ENCODE results near the gene COBL. TPM values are rescaled to one million over a fixed set of nuclear protein-coding genes. Genes with fewer than 3 reads are reported as not detected.

The COBL gene
- total RNA-seq, 2 donors from 2014 or later, result not detected

DNA sequence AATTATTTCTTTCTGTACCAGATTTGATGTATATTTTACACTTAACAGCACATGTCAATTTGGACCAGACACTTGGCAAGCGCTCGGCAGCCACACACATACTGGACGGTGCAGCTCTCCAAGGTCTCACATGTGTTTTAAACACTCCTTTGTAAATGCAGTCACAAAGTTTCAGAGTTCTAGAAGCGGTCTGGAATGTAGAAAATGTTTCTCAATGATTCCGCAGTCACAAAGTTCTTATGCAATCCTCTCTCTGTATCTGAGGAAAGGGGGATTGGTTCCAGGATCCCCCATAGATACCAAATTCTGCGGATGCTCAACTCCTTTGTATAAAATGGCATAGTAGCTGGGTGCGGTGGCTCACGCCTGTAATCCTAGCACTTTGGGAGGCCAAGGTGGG lies 280.9 kb downstream of the COBL start:
- ATAC-seq (replicated peaks), result no peak
- no peak overlapping the region for H3K27ac Mint-ChIP-seq
- H3K9me3 Mint-ChIP-seq, result no peaks in the 10 kb centered on the region
- no peaks in the 10 kb centered on the region for H3K4me1 Mint-ChIP-seq
- H3K4me3 Mint-ChIP-seq, result no peak overlapping the region
- peaks cover 10% of the 10 kb centered on the region for H3K27me3 Mint-ChIP-seq
- H3K36me3 Mint-ChIP-seq (ENCODE audit: low read depth), result no peaks in the 10 kb centered on the region

DNA sequence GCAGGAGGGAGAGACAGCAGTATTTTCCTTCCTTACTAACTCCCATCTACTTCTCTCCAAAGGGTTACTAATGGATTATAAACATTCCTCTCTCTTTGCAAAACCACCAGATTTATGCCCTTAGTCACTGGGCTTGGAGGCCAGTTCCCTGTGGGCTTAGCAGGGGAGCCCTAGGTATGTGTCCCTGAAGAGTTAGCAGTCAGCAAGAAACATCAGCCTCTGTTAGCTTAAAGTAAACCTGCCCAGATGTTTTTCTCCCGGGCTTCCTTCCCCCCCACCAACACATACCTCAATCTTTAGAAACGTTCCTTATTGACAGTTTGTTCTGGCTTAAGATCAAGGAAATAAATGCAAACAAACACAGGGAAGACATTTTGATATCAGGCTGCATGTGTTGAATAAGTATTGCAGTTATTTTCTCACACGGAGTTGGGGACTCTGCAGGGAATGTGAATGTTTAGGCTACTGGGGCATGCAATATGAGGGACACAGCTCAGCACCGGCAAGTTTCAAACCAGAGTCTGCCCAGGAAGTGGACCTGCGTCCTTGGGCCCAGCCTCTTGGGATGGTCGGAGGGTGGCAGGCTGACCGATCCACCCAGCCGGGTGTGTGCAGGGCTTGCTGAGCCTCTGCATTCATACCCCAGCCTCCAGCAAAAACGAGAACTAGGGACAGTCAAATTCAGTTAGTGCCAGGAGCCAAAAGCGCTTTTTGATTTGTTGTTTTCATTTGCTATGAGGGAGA lies 281.9 kb downstream of the COBL start:
- Mint-ChIP-seq H3K9me3 (no peaks in the 10 kb centered on the region), H3K36me3 (ENCODE audit: low read depth) (no peaks in the 10 kb centered on the region), H3K27me3 (peaks cover 10% of the 10 kb centered on the region), H3K4me3 (no peak overlapping the region), H3K27ac (no peak overlapping the region), H3K4me1 (no peaks in the 10 kb centered on the region)
- no peak for ATAC-seq (replicated peaks)

DNA sequence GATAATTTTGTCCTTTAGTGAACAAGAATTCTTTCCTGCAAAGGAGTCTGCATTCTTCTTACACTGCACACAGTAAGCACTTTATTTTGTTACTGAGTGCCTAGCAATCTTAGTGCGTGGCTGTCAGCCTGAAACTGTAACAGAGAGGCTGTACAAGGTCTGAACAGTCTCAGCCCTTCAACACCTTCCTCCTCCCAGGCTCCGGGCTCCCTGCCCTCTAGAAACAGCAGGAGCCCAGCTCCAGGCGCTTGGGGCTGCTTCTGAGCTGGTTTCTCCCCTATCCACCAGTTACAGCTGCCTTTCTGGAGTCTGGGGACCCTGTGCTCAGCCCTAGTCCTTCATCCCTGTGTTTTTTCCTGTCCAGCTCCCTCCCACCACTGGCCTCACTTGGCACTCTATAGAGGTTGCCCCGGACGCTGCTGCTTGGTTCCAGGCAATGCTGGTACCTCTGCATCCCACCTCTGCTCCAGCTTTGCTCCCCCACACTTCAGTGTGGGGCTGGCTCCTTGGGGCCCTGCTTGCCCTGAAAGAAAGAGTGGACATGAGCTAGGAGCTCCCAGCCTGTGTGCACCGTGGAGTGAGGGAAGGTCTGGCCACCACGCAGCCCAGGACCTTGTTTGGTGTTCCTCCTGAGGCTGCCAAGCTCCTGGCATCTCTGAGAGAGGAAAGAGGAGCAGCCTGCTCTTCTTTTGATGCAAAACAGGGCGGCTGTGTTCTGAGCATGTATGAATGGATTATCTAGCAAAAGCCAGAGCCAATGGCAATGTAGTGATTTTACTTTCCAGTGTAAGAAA lies 282.7 kb downstream of the COBL start:
- ATAC-seq (replicated peaks), result no peak
- Mint-ChIP-seq H3K4me1 (no peaks in the 10 kb centered on the region), H3K36me3 (ENCODE audit: low read depth) (no peaks in the 10 kb centered on the region), H3K27ac (no peak overlapping the region), H3K4me3 (no peak overlapping the region), H3K27me3 (peaks cover 10% of the 10 kb centered on the region), H3K9me3 (no peaks in the 10 kb centered on the region)

DNA sequence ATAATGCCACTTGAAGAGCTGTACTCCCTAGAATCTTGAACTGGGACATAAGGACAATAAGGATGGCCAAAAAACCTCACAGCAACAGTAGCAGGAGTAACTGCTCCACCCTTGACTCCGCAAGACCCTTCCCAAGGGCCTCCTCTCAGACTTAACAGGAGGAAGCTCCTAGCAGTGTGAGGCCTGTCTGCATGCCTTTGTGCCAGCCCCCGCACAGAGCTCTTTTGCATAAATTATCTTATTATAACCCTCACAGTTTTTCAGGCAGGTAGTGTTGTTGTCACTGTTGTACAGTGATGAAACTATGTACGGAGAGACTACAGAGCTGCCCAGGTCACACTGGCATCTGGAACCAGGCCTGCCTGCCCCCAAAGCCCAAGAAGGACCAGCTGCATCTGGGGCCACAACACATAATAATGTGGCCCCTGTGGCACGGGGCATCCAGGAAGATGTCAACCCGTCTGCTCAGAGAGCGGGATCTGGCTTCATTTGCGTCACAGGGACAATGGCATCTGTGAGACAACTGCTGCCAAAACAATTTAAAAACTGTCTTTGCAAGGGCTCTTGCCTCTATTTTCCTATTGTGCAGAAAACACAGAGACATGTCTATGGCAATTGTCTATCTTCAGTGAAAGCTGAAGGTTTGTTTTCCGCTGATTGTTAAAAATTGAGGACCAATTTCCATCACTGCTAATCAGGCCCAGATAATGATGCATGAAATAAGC lies 284.7 kb downstream of the COBL start:
- no peak for ATAC-seq (replicated peaks)
- H3K27ac Mint-ChIP-seq, result no peak overlapping the region

DNA sequence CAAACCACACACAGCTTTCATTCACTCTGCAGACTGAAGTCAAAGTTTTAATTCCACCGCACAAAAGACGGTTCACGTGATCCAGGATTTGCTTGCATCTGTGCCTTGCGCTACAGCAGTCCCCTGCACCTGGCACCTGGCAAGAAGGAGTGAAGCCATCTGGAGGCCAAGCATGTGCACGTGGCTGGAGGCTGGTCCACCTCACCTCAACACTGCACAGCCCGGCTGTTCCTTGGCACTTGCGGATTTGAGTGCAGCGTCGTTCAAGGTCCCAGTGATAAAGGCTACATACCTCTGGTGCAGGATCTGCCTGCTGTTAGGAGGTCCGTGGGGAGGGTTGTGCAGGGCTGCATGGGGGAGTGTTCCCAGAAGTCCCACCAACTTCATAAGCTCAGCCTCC lies 285.4 kb downstream of the COBL start:
- Mint-ChIP-seq H3K27me3 (peaks cover 2% of the 10 kb centered on the region), H3K36me3 (ENCODE audit: low read depth) (no peaks in the 10 kb centered on the region), H3K4me1 (no peaks in the 10 kb centered on the region), H3K4me3 (no peak overlapping the region), H3K27ac (no peak overlapping the region), H3K9me3 (no peaks in the 10 kb centered on the region)
- ATAC-seq (replicated peaks), result no peak

More for the DNA sequence above, 284.7 kb downstream of the COBL start:
- no peaks in the 10 kb centered on the region for H3K36me3 Mint-ChIP-seq (ENCODE audit: low read depth)
- H3K4me1 Mint-ChIP-seq, result no peaks in the 10 kb centered on the region
- H3K4me3 Mint-ChIP-seq, result no peak overlapping the region
- peaks cover 5% of the 10 kb centered on the region for H3K27me3 Mint-ChIP-seq
- H3K9me3 Mint-ChIP-seq, result no peaks in the 10 kb centered on the region

DNA sequence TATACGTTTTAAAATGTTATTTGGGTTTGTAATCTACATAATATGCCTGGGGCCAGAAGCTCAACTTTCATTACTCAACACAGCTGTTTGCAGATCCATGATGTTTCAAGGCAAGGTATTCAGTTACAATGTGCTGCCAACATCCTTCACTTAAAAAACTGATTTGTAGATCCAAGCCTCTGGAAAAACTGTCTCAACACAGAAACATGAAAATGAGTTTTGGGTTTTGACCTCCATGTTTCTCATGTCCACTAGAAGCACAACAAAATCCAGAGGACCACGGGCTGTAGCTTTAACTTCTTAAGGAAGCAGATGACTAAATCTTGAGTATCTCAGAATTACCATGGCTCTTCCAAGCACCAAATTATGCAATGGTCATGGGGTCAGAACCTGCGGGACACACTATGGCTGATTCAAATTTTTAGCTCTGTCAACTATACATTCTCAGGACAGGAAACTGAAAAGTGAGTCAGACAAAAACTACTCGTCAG lies 286.9 kb downstream of the COBL start:
- Mint-ChIP-seq H3K4me3 (no peak overlapping the region), H3K9me3 (no peaks in the 10 kb centered on the region), H3K4me1 (no peaks in the 10 kb centered on the region), H3K27me3 (peaks cover 2% of the 10 kb centered on the region), H3K27ac (no peak overlapping the region), H3K36me3 (ENCODE audit: low read depth) (no peaks in the 10 kb centered on the region)
- ATAC-seq (replicated peaks), result no peak

DNA sequence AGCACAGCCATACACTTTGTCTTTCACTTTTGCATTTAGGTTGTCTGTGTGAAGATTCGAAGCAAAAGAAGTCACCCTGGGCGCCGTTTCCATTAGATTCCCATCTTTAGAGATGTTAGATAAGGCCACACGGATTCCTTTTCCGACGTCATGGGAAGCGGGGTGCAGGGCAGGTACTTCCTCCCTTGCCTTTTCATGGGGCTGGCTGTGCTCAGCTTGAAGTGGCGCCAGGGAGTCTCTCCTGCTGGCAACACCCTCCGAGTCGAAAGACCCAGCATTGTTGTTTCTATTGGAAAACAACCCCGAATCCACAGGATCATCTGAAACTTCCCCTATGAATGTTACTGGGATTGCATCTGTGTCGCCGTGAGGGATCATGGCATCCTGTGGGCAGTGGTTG lies 287.5 kb downstream of the COBL start:
- H3K36me3 Mint-ChIP-seq (ENCODE audit: low read depth), result no peaks in the 10 kb centered on the region
- peaks cover 2% of the 10 kb centered on the region for H3K27me3 Mint-ChIP-seq
- ATAC-seq (replicated peaks), result no peak
- no peak overlapping the region for H3K4me3 Mint-ChIP-seq
- H3K9me3 Mint-ChIP-seq, result no peaks in the 10 kb centered on the region
- H3K27ac Mint-ChIP-seq, result no peak overlapping the region
- H3K4me1 Mint-ChIP-seq, result no peaks in the 10 kb centered on the region

DNA sequence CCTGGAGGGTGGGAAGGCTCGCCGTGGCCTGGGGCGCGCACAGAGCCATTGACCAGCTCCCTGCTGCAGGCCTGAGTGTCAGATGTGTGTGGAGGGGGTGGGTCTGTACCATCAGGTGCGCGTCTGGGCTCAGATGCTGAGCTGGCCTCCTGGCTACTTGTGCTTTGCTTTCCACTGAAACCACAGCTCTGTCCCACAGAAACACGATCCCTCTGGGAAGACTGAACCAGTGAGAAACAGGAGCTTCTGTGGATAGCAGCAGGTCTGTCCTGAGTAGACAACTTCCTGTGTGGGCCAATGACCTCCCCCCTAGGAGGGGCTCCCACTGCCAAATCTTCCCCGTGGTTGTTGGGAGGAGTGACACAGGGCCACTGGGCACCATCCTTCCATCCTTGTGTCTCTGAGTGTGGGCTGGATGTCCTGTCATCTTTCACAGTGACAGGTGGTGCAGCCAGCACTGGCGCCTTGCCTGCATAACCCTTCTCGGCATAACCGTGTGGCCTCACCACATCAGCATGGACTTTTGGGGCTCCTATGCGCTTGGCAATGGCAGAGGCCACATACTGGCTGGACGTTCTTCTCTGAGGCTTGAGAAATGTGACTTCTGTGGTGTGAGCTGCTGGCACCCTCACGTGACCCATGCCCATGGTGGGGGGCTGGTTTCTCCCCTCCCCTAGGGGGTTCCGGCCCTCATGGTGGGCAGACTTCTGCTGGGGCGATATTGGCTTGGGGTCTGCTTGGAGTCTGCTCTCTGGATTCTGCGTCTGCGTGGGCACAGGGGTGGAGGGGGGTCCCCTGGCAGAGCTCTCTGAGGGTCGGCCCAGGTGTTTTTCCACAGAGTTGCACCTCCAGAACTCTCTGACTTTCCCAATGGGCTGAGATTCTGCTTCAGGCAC lies 288.4 kb downstream of the COBL start:
- no peak overlapping the region for H3K27ac Mint-ChIP-seq
- no peak for ATAC-seq (replicated peaks)
- no peaks in the 10 kb centered on the region for H3K36me3 Mint-ChIP-seq (ENCODE audit: low read depth)
- H3K4me3 Mint-ChIP-seq, result no peak overlapping the region
- no peaks in the 10 kb centered on the region for H3K9me3 Mint-ChIP-seq
- no peaks in the 10 kb centered on the region for H3K4me1 Mint-ChIP-seq
- H3K27me3 Mint-ChIP-seq, result peaks cover under 1% of the 10 kb centered on the region

DNA sequence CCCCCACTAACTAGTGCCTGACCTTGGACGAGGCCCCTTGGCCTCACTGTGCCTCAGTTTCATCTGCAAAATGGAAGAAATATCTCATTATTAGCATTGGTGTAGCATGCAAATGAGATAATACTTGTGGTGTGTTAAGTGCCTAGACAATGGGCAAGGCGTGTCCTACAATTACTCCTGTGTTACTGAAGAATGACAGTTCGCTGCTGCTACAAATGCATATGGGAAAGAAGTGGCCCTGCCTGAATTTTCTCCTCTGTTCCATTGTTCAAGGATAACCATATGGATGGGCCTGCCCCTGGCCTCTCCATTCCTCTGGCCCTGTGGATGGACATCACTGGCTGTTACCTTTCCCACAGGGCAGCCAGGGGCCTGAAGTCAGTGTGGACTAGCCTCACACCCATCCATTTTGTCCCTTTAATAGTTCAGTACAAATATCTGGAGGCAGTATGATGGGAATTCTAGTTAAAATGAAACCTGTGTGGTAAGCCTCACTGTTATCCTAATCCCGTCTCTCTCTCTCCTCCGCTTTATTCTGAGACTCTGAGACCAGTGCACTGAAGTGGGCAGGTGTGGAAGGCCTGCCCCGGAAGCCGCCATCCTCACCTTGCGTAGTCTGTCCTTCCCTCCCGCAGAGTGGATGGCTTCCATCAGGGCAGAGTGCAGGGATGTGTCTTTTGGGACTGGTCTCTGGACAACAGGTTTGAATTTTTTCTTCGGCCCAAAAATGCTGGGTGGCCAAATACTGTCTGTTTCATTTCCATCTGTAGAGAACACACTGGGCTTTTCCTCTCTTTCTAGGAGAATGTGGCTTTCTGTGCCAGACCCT lies 289.3 kb downstream of the COBL start:
- H3K27me3 Mint-ChIP-seq, result no peaks in the 10 kb centered on the region
- no peak overlapping the region for H3K4me3 Mint-ChIP-seq
- H3K27ac Mint-ChIP-seq, result no peak overlapping the region
- H3K36me3 Mint-ChIP-seq (ENCODE audit: low read depth), result no peaks in the 10 kb centered on the region
- no peak for ATAC-seq (replicated peaks)
- no peaks in the 10 kb centered on the region for H3K4me1 Mint-ChIP-seq
- H3K9me3 Mint-ChIP-seq, result no peaks in the 10 kb centered on the region

DNA sequence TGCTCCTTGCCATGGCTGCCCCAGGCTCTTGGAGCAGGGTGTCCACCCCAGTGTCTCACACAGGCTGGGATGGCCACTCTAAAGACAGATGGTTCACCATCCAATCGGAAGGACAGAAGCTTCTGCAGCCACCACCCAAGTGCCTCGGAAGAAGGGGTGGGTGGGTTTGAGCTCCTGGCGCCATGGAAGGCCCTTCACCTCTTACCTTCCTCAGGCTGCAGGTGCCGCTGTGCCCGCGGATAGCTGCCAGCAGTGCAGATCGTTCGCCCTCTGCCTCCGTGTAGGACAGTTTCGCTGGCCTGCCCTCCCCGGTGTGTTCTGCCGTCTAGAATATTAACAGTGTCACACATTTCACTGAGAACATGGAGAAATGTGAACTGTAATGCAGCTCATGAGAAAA lies 290.3 kb downstream of the COBL start:
- Mint-ChIP-seq H3K27ac (no peak overlapping the region), H3K36me3 (ENCODE audit: low read depth) (no peaks in the 10 kb centered on the region), H3K27me3 (no peaks in the 10 kb centered on the region), H3K4me3 (no peak overlapping the region), H3K9me3 (no peaks in the 10 kb centered on the region), H3K4me1 (no peaks in the 10 kb centered on the region)
- ATAC-seq (replicated peaks), result no peak

DNA sequence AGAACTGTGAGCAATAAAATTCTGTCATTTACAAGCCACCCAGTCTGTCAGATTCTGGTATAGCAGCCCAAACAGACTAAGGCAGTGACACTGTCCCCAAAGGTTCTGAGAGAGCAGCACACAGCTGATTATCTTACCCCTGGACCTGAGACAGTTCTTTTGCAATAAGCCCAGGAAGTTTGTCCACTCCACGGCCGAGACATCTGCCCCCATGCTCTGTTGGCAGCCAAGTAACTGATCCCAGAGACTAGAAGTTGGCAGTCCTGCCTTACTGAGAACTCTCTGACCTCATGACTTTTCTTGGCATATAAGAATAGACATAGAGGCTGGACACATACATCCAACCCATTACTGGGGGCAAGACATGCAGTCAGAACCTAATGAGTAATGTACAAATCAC lies 290.9 kb downstream of the COBL start:
- Mint-ChIP-seq H3K27me3 (no peaks in the 10 kb centered on the region), H3K4me1 (no peaks in the 10 kb centered on the region), H3K36me3 (ENCODE audit: low read depth) (no peaks in the 10 kb centered on the region), H3K27ac (no peak overlapping the region), H3K4me3 (no peak overlapping the region), H3K9me3 (no peaks in the 10 kb centered on the region)
- no peak for ATAC-seq (replicated peaks)

DNA sequence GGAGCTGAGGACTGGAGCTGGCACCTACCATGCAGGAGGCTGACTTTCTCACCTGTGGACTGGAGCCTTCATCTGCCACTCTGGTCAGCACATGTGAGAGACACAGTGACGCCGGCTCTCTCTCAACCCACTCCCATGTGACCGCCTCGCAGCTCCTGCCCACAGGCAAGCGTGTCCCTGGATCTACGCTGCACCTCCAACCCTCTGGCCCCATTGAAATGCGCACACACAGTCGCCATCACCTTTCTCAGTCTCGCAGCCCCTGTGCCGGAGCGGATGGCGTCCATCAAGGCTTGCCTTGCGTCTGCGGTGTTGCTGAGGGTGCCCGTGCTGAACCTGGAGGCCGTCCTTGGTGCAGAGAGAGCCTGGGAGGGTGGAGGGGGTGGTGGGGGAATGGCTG lies 291.7 kb downstream of the COBL start:
- no peak overlapping the region for H3K27ac Mint-ChIP-seq
- H3K4me3 Mint-ChIP-seq, result no peak overlapping the region
- H3K4me1 Mint-ChIP-seq, result no peaks in the 10 kb centered on the region
- no peaks in the 10 kb centered on the region for H3K9me3 Mint-ChIP-seq
- H3K27me3 Mint-ChIP-seq, result no peaks in the 10 kb centered on the region
- no peaks in the 10 kb centered on the region for H3K36me3 Mint-ChIP-seq (ENCODE audit: low read depth)
- ATAC-seq (replicated peaks), result no peak

DNA sequence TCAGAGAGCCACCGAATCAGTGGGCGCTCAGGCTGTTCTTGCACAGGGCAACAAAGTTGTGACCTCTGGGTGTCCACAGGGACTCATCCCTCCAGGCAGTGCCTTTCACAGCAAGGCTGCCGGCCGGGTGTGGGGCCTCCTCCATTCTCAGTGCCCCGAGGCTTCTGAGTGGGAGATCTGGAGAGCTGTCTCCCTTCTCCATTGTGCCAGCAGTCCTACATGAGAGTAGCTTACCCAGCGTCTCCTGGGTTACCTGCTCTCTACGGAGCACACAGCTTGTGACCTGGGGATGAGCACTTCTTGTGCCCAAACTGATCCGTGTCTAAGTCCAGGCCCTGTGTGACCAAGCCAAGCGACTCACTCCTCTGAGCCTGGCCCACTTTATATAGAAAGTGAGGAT lies 293.1 kb downstream of the COBL start:
- Mint-ChIP-seq H3K27ac (no peak overlapping the region), H3K4me3 (no peak overlapping the region), H3K27me3 (no peaks in the 10 kb centered on the region), H3K9me3 (no peaks in the 10 kb centered on the region), H3K4me1 (no peaks in the 10 kb centered on the region), H3K36me3 (ENCODE audit: low read depth) (no peaks in the 10 kb centered on the region)
- ATAC-seq (replicated peaks), result no peak
